Daoy (cell line): ENCODE results near the gene WFS1. TPM values are rescaled to one million over a fixed set of nuclear protein-coding genes. Genes with fewer than 3 reads are reported as not detected.

ENCODE experiments used
- DNase-seq: peaks from one replicate; pipeline ENCODE4 v3.0.0-alpha.2; 2015; ENCODE audit warnings: low read depth
- total RNA-seq: library from RNA; depleted of rRNA; stranded (reverse); fragments of >200 nt; shearing (Covaris generic); gene quantifications from 2 replicates; pipeline ENCODE4 v1.2.3, GENCODE V29; 2014

The WFS1 gene
- total RNA-seq, 1 experiment from 2014 or later: 19.3 TPM

GRCh38 chr4:6338175-6338950, 68.7 kb downstream of the WFS1 start:
- no peak for DNase-seq

GRCh38 chr4:6338951-6339817, 69.5 kb downstream of the WFS1 start:
- DNase-seq: no peak

DNA sequence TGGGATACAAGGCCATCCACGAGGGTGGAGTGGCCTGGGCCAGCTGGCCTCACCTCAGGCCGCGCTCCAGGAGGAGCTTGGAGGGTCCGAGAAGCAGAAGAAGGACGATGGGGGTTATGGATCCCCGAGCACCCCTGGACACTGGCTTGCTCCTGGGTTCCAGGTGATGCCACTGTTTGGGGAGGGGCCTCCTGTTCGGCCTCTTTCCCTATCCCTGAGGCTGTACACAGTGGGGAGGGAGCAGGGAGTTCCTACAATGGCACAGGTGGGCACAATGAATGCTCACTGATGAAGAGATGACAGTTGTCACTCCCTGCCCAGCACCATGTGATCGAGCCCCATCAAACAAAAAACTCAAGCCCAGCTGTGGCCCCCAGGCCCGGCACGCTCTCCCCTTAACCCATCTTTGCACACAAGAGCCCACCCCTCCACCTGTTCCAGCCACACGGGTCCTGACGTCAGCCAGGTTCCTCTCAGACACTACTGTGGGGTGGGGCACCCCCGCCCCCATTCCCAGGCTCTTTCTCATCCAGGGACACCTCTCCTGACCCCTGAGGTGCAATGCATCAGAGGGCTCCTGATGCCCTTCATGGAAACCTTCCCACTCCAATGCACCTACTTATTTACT, 70.3 kb downstream of the WFS1 start:
- DNase-seq: no peak

- no peak for DNase-seq
Measured at GRCh38 chr4:6340446-6341015, 70.9 kb downstream of the WFS1 start.

DNA sequence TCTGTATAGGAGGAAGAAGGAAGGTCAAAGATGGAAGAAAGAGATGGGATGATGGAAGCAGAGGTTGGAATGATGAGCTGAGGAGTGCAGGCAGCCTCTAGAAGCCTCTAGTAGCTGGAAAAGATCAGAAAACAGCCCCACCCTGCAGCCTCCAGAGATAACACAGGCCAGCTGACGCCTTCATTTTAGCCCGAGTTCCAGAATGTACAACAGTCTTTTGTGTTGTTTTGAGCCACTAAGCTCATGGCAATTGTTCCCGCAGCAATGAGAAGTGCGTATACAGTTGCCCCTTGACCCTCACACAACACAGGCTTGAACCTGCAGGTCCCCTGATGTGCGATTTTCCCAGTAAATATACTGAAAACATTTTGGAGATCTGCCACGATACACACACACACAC, 72.0 kb downstream of the WFS1 start:
- no peak for DNase-seq

GRCh38 chr4:6342530-6343293, 73.1 kb downstream of the WFS1 start:
- no peak for DNase-seq

GRCh38 chr4:6343939-6344408, 74.3 kb downstream of the WFS1 start:
- peak; percentile 81 for DNase-seq

DNA sequence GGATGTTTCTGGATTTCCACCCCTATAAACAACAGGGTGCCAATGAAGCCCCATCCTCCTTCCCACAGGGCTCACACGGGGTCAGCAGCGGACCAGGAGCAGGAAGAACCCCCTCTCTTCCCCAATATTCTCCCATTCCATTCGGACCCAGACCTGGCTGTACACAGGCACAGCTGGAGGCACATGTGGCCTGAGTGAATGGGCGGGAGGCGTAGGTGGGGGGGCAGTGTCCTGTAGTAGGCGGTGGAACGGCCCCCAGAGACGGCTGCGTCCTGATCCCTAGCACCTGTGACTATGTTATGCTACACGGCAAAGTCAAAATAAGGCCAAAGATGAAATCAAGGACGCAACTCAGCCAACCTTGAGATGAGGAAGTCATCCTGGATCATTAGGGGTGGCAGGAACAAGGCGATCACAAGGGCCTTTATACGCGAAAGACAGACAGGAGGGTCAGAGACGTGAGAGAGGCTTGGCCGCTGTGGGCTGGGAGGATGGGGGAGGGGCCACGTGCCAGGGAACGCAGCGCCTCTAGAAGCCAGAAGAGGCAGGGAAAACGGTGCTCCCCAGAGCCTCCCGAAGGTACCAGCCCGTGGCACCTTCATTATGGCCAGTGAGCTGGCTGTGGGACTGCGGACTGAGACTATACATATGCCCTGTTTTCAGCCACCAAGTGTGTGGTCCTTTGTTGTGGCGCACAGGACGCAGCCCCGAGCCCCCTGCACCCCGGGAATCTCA, 75.6 kb downstream of the WFS1 start:
- DNase-seq: no peak

DNA sequence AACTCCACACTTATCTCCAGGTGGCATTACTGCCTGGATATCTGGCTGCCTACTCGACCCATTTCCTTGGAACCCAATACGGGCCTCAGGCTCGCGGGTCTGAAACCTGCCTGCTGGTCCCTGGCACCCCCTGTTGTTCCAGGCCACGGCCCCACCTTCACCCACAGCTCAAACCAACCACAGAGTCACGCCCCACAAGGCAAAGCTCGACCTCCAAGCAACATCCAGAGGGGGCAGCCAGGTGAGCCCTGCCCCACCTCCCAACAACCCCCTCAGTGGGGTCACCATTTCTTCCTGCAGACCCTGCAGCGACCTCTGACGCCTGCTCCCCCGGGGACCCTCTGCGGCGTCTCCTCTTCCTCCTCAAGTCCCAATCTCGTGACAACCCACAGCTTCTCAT, 76.2 kb downstream of the WFS1 start:
- DNase-seq: no peak

DNA sequence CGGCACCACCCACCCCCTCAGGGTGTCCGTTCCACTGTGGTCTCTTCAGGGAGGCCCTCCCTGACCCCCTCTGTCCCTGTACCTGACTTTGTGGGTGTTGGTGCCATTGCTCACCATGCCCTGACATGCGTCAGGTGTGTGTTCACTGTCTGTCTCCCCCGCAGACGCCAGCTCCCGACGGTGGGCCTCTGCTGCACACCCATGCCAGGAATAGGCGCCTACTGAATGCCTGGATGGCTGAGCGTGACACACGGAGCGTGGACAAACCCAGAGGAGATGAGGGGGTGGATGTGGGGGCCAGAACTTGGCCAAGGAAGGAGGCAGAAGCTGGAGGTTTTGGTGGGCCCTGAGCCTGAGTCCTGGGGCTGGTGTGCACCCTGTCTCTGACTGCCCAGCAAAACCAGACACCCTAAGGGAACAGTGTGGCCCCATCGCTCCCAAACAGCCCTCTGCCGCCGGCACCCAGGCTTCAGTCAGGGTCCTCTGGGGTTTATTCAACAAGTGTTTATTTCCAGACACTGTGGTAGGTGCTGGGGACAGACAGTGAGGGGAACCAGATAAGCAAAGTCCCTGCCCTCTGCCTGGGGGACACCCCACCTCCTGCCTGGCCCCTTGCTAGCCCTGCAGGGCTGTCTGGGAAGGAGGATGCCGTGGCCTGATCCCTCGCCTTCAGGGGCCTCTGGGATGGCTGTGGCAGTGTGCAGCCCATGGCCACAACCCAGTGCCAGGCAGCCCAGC, 76.9 kb downstream of the WFS1 start:
- no peak for DNase-seq

- DNase-seq: no peak
Measured at GRCh38 chr4:6347511-6348045, 77.9 kb downstream of the WFS1 start.

DNA sequence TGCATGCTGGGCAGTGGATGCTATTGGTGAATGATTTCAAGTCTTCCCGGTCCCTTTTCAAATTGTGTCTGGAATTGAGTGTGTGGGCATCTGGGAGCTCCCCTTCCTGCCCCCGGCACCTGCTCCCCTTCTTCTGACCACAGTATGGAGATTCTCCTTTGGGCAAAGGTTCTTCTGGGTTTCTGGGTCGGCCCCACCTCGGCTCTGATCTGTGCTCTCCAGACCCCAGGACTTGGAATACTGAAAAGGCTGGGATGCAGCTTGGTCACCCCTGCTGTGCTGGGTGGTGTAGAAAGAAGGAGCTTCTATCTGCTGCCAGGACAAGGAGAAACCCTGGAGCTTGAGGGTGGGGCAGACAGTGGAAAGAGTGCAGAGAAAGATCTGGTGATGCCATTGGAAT, 78.8 kb downstream of the WFS1 start:
- no peak for DNase-seq

- no peak for DNase-seq
Measured at GRCh38 chr4:6349896-6350603, 80.4 kb downstream of the WFS1 start.

GRCh38 chr4:6350646-6351045, 81.0 kb downstream of the WFS1 start:
- DNase-seq: no peak

- no peak for DNase-seq
Measured at GRCh38 chr4:6351246-6352000, 81.8 kb downstream of the WFS1 start.

DNA sequence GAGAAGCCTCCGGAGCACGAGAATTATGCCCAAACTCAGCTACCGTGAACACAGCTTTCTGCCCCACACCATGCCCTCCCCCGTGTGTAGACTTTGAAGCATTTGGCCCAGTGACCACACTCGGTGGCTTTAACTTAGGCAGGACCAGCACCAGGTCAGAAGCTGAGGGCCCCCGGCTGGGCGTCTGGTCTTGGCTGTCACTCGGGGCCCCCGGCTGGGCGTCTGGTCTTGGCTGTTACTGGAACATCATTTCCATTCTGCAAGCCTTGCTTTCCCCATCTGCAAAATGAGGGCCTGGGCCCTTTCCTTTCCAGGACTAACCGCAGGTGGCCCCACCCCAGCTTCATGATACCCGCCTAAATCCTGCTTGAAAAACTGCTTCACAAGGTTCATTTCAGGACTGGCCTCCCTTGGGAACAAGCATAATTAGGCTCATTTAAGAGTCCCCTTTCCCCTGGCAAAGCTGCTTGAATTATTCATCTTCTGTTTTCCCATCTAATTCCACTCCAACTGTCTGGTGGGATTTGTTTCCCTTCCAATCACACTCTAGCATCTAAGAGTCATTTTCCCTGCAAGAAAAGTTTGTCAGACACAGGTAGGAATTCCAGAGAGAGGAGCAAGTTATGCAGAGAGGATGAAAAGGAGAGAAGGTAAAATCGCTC, 82.5 kb downstream of the WFS1 start:
- DNase-seq: no peak
